ENCODE data around the gene PSPC1.

DNA sequence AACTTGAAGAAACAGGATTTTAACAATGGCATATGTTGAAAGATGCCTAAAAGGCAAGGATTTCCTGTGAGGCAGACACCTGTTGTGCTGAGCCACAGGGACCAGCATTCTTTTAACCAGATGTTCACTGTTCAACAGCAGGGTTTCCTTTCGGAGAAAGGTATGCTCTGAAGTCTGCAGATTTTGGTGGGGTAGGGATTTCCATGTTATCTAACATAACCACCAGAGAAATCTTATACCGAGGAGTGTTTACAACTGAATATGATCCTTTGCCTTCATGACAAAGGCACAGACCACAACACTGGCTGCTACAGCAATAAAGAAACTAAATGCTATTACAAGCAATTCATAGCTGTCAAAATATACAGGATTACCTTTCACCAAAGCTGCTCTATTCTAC lies 101.2 kb downstream of the PSPC1 start:
- TF ChIP-seq, protein P1, sequence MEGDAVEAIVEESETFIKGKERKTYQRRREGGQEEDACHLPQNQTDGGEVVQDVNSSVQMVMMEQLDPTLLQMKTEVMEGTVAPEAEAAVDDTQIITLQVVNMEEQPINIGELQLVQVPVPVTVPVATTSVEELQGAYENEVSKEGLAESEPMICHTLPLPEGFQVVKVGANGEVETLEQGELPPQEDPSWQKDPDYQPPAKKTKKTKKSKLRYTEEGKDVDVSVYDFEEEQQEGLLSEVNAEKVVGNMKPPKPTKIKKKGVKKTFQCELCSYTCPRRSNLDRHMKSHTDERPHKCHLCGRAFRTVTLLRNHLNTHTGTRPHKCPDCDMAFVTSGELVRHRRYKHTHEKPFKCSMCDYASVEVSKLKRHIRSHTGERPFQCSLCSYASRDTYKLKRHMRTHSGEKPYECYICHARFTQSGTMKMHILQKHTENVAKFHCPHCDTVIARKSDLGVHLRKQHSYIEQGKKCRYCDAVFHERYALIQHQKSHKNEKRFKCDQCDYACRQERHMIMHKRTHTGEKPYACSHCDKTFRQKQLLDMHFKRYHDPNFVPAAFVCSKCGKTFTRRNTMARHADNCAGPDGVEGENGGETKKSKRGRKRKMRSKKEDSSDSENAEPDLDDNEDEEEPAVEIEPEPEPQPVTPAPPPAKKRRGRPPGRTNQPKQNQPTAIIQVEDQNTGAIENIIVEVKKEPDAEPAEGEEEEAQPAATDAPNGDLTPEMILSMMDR (IDR thresholded peaks at IDR 0.05), result no peak
- TF ChIP-seq POLR2AphosphoS5 (IDR thresholded peaks at IDR 0.05), result no peak

Measured in gastroesophageal sphincter (tissue), 3 donors.